Posterior vena cava (tissue), 2 donors: Measurements from ENCODE around the gene MTREX. TPM values are rescaled to one million over a fixed set of nuclear protein-coding genes. Genes with fewer than 3 reads are reported as not detected.

Experiments used
- DNase-seq: peaks from one replicate; pipeline ENCODE4 v3.0.0-alpha.2; 2020; ENCODE audit warnings: low spot score
- intact Hi-C, 2 donors: fragments of 100-400 bp; cut with DNase I; formaldehyde crosslinking; loops; one replicate each; pipeline versions ENCODE4 v1.14.1 to v1.14.2; 2022 to 2023
- total RNA-seq, 2 donors: library from RNA; stranded (reverse); fragmentation: NEBNext Ultra II Directional; extraction: Animal tissue kit (Norgen Biotek cat#: 25700); gene quantifications; one replicate each; pipeline ENCODE4 v1.2.1, GENCODE V29; 2021
- donor health status: DM: yes; HTN: yes; CAD: no.
- donor health status: DM: yes; HTN: yes; CAD: no.

MTREX gene
- total RNA-seq, 2 donors from 2014 or later, result 56.6 to 60.1 TPM

DNA sequence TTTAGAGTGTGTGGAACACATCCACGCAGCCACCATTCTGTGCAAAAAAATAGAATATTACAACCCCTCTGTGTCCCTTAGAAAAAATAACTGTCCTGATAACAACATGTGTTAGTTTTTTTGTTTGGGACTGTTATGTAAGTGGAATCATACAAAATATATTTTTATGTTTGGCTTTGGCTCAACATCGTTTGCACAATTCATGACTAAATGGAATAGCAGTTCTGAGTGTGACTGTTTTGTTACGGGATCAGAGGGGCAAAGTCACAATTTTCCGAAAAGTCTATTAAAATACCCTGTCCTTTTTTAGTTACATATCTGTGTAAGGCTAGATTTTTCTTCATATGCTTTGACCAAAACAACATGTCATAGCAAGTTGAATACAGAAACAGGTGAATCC is 12.8 kb downstream of the MTREX start:
- intact Hi-C loops, result no loop called here
- no peak for DNase-seq

DNA sequence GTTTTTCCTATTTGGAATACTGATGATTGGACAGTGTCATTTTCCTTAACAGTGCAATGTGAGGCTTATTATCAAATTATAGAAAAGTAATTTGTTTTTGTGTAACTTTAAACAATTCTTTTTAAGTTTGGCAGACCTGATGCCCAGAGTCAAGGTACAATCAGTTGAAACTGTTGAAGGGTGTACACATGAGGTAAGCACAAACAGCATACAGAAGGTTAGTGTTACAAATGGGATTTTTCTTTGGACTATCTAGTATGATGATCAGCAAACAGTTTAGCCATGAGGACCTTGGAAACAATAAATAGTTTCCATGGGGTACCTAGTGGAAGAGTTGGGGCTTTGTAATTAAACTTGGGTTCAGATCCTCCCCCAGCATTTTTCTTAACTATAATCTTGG is 16.2 kb downstream of the MTREX start:
- intact Hi-C loops, result no loop called here
- no peak for DNase-seq

GRCh38 chr5:55324815-55325418 is 17.1 kb downstream of the MTREX start:
- DNase-seq, result no peak
- intact Hi-C loops, result no loop called here

DNA sequence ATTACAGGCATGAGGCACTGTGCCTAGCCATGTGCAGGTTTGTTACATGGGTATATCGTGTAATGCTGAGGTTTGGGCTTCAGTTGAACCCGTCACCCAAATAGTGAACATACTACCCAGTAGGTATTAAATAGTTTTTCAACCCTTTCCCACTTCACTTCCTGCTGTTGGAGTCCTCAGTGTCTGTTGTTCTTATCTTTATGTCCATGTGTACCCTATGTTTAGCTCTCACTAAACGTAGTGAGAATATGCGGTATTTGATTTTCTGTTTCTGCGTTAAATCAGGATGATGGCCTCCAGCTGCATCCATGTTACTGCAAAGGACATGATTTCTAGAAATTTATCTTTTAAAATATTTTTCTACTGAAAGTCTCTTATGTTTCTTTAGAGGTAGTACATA is 17.8 kb downstream of the MTREX start:
- DNase-seq, result no peak
- intact Hi-C loops, result no loop called here

GRCh38 chr5:55327281-55327680 is 19.5 kb downstream of the MTREX start:
- intact Hi-C loops, result no loop called here

GRCh38 chr5:55331321-55331720 is 23.5 kb downstream of the MTREX start:
- no peak for DNase-seq
- intact Hi-C loops, result no loop called here

More at GRCh38 chr5:55327281-55327680, 19.5 kb downstream of the MTREX start:
- no peak for DNase-seq

GRCh38 chr5:55333017-55333416 is 25.2 kb downstream of the MTREX start:
- intact Hi-C loops, result no loop called here
- DNase-seq, result no peak

DNA sequence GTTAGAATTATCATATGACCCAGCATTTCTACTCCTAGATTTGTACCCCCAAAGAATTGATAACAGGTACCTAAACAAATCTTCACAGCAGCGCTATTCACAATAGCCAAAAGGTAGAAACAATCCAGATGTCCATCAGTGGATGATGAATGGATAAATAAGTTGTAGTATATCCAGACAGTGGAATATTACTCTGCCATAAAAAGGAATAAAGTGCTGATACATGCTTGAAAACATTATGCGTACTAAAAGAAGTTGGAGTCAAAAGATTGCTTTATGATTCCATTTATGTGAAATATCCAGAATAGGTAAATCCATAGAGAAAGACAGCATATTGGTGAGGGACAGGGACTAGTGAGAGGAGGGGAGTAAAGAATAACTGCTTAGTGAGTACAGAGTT is 26.0 kb downstream of the MTREX start:
- intact Hi-C loops, result no loop called here
- no peak for DNase-seq

- no peak for DNase-seq
- intact Hi-C loops, result no loop called here
Observed at GRCh38 chr5:55338092-55338613, 30.4 kb downstream of the MTREX start.

DNA sequence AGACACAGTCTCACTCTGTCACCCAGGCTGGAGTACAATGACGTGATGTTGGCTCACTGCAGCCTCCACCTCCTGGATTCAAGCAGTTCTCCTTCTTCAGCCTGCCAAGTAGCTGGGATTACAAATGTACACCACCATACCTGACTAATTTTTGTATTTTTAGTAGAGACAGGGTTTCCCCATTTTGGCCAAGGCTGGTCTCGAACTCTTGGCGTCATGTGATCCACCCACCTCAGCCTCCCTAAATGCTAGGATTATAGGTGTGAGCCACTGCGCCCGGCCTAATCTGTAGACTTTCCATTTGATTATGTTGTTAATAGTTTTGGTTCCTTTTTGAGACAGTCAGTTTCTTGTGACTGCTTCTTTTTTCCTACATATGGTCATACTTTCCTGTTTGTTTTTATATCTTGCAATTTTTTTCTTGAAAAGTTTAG is 31.0 kb downstream of the MTREX start:
- no peak for DNase-seq

DNA sequence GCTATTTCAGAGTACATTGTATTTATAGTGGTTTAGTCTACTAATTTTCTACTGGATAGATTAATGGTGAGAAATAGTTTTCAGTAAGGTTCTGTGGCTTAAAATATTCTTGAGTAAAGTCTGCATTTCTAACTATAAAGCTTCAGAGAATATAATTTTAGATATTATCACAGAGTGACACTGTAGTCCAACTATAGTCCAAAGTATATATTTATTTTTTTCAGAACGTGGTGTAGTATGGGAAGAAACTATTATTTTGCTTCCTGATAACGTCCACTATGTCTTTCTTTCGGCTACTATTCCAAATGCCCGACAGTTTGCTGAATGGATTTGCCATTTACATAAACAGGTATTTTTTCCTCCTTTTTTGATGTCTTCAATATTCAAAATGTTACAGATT is 35.3 kb downstream of the MTREX start:
- intact Hi-C loops, result loop anchor here in 1 of 2 donors (10.0 kb wide), 1 partner anchor 352 kb away; no protein-coding TSS in a partner anchor
- no peak for DNase-seq

More for the DNA sequence above, 31.0 kb downstream of the MTREX start:
- intact Hi-C loops, result no loop called here

DNA sequence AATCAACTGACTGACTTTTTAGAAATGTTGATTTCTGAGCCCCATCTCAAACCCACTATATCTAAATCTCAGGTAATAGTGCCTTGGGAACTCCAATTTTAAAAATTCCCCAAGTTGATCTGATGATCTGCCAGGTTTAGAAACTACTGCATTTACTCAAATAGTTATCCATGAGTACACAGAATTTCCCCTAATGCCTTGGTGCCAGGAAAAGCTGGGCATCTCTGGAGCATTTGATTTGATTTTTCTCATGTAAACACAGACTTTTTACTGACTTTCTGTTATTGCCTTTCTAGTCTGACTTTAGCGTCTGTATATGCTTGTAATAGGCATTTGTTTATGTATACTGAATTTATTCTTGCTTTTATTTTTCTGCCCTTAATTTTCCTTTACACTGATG is 35.8 kb downstream of the MTREX start:
- intact Hi-C loops, result loop anchor here in 1 of 2 donors (10.0 kb wide), 1 partner anchor 351 kb away; no protein-coding TSS in a partner anchor
- no peak for DNase-seq

- intact Hi-C loops, result loop anchor here in 1 of 2 donors (10.0 kb wide), 1 partner anchor 350 kb away; no protein-coding TSS in a partner anchor
- no peak for DNase-seq
Observed at GRCh38 chr5:55344392-55344992, 36.7 kb downstream of the MTREX start.

DNA sequence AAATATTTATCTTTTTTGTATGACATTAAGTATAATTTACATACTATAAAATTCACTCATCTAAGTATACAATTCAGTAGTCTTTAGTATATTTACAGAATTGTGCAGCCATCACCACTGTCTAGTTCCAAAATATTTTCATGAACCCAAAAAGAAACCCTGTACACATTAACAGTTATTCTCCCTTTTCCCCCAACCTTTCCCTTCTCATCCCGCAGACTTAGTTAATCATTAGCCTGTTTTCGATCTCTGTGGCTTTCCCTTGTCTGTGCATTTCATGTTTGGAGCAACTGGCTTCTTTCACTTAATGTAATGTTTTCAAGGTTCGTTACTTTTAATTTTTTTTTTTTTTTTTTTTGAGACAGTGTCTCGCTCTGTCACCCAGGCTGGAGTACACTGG is 37.5 kb downstream of the MTREX start:
- intact Hi-C loops, result loop anchor here in 1 of 2 donors (10.0 kb wide), 1 partner anchor 349 kb away; no protein-coding TSS in a partner anchor
- DNase-seq, result no peak

DNA sequence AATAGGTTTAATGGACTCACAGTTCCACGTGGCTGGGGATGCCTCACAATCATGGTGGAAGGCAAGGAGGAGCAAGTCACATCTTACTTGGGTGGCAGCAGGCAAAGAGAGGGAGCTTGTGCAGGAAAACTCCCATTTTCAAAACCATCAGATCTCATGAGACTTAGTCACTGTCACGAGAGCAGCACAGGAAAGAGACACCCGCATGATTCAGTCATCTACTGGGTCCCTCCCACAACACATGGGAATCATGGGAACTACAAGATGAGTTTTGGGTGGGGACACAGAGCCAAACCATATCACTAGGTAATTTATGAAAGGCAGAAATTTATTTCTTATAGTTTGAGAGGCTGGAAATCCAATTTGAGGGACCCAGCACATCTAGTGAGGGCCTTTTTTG is 40.0 kb downstream of the MTREX start:
- no peak for DNase-seq
- intact Hi-C loops, result loop anchor here in 1 of 2 donors (10.0 kb wide), 1 partner anchor 347 kb away; no protein-coding TSS in a partner anchor

DNA sequence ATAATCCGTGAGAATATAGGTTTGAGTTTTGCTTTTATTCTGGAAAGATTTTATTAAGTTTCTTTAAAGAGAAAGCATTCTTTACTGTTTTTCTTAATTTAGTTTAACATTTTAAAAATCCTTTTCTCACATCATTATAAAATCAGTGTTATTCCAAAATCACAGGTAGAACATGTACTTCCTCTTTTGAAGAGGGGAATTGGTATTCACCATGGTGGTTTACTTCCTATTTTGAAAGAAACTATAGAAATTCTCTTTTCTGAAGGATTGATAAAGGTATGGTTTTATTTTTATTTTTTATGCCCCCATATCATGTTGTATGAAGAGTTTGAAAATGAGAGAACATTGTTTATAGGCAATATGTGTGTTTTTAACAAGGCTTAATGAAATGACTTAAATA is 43.0 kb downstream of the MTREX start:
- intact Hi-C loops, result no loop called here
- DNase-seq, result no peak

DNA sequence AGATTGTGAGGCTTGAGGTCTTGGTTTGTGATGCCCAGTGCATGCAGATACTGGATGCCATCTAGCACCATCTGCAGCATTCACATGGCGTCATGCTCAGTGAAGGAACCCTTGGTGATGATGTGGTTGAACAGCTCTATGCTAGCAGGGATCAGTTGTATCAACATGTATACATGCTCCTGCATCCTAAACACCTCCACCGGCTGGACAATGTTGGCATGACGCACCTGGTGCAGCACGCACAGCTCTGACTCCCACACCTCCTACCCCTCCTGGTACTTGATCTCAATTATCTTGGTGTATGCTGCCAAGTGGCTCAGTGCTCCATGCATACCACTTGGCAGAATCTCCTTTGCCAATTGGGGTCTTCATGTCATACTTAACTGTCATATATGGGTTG is 49.1 kb downstream of the MTREX start:
- DNase-seq, result peak; percentile 52
- intact Hi-C loops, result no loop called here

DNA sequence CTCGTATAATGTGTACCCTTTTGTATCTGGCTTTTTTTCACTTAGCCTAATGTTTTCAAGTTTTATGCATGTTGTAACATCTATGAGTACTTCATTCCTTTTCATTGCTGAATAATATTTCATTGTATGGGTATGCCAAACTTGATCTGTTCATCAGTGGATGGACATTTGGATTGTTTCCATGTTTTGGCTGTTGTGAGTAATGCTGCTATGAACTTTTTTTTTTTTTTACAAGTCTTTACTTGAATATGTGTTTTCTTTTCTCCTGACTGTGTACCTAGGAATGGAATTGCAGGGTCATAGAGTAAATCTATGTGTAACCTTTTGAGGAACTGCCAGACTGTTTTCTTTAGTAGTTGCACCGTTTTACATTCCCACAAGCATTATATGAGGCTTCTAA is 52.4 kb downstream of the MTREX start:
- intact Hi-C loops, result no loop called here

GRCh38 chr5:55363856-55364255 is 56.1 kb downstream of the MTREX start:
- intact Hi-C loops, result no loop called here
- no peak for DNase-seq

More for the DNA sequence above, 52.4 kb downstream of the MTREX start:
- DNase-seq, result no peak

DNA sequence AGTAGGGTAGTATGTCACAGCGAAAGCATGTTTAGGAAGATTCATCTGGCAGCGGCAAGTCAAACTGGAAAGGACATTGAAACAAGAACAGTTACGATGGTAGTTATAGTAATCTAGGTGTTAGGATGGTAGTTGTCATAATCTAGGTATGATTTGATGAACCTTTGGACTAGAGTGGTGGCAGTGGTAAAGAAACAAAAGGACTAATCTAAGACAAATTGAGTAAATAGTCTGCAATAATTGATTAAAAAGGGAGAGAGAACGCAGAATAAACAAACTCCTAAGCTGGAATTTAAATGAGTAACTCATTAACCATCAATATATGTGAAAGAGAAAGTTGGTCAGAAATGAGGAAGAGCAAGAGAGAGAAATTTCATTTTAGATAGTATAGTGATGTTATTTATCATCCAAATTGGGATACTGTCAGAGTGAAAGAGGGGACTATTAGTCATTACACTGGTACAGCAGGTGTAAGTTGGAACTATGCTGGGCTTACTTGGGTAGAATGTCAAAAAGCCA is 56.8 kb downstream of the MTREX start:
- intact Hi-C loops, result no loop called here
- no peak for DNase-seq
